Activated CD4-positive, alpha-beta memory T cell treated with anti-CD3 and anti-CD28 coated beads for 36 hours (primary cell): ENCODE results near the gene KCNQ2. TPM values are rescaled to one million over a fixed set of nuclear protein-coding genes. Genes with fewer than 3 reads are reported as not detected.

Experiments
- CTCF ChIA-PET: fragments of 350-600 bp; sonication (Branson Sonifier 250); formaldehyde crosslinking; loops from one replicate; lab custom pipeline; 2021; ENCODE audit warnings: antibody characterized with exemption, inconsistent platforms; lab: Charles Lee
- POLR2A ChIA-PET: fragments of 350-600 bp; sonication (Branson Sonifier 250); formaldehyde crosslinking; loops from one replicate; lab custom pipeline; 2021; ENCODE audit warnings: antibody characterized with exemption; lab: Charles Lee
- DNase-seq: peaks from one replicate; pipeline ENCODE4 v3.0.0-alpha.2; 2020
- H3K27ac Mint-ChIP-seq: one replicate; pipeline ENCODE4 v1.8.0; 2021; ENCODE audit warnings: mixed read lengths
- H3K27me3 Mint-ChIP-seq: one replicate; pipeline ENCODE4 v1.8.0; 2021; ENCODE audit warnings: mixed read lengths
- H3K36me3 Mint-ChIP-seq: one replicate; pipeline ENCODE4 v1.8.0; 2021; ENCODE audit warnings: mixed read lengths
- H3K4me1 Mint-ChIP-seq: one replicate; pipeline ENCODE4 v1.8.0; 2021; ENCODE audit warnings: low read depth, mixed read lengths
- H3K4me3 Mint-ChIP-seq: one replicate; pipeline ENCODE4 v1.8.0; 2021; ENCODE audit warnings: mild to moderate bottlenecking, mixed read lengths
- H3K9me3 Mint-ChIP-seq: one replicate; pipeline ENCODE4 v1.8.0; 2021; ENCODE audit warnings: mixed read lengths
- intact Hi-C: fragments of 100-400 bp; cut with micrococcal nuclease; formaldehyde crosslinking; loops from one replicate; pipeline ENCODE4 v1.15.1; 2023
- total RNA-seq, 2 experiments: library from RNA; stranded (reverse); gene quantifications; one replicate each; pipeline ENCODE4 v1.2.3, GENCODE V29; 2021

Gene KCNQ2
- total RNA-seq, 2 experiments from 2014 or later, result not detected

DNA sequence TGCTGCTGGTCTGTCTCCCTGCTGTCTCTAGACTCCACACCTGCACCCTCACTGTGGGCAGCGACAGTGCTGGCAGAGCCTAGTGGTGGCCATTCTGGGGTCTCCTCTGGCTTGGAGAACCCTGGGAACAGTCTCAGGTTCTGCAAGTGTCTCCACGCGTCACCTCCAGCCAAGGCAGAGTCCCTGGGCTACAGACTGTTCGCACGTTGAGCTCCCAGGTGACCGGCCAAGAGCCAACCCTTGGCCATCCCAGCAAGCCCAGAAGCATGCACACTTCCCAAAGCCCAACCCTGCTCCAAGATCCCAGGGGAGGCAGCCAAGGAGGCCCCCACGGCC, 21.6 kb upstream of the KCNQ2 start:
- peaks cover 16% of the 10 kb centered on the region for H3K27me3 Mint-ChIP-seq
- CTCF ChIA-PET, result interaction anchor here (0.6 to 1.2 kb wide), 3 partner anchors 34 to 270 kb away, joined by 3 to 4 read pairs (median 3); no protein-coding TSS in a partner anchor
- no peaks in the 10 kb centered on the region for H3K36me3 Mint-ChIP-seq

DNA sequence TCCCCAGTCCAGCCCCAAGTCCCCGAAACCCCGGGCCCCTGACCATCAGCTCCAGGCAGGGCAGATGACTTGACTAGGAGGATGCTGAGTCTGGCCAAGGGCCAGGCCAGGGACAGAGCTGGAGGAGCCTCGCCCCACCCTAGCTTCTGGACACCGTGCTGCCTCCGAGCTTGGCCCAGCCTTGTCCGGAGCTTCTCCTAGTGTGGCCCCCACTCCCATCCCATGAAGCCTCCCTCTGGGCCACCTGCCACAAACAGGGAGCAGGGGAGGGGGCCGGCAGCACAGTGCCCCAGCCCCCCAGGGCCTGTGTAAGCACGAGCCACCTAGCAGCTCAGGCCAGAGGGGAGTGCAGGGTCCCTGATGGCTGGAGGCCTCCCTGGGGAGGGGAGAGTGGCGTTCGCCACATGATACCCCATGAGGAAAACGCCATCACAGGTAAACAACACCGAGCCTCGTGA, 21.1 kb upstream of the KCNQ2 start:
- CTCF ChIA-PET, result interaction anchor here (1.2 kb wide), 2 partner anchors 34 to 52 kb away, joined by 3 to 4 read pairs; no protein-coding TSS in a partner anchor

More for the DNA sequence above, 21.6 kb upstream of the KCNQ2 start:
- DNase-seq, result no peak
- POLR2A ChIA-PET, result no interaction called here
- no peaks in the 10 kb centered on the region for H3K9me3 Mint-ChIP-seq
- no peaks in the 10 kb centered on the region for H3K4me1 Mint-ChIP-seq
- no peak overlapping the region for H3K4me3 Mint-ChIP-seq
- H3K27ac Mint-ChIP-seq, result no peak overlapping the region
- intact Hi-C loops, result no loop called here

DNA sequence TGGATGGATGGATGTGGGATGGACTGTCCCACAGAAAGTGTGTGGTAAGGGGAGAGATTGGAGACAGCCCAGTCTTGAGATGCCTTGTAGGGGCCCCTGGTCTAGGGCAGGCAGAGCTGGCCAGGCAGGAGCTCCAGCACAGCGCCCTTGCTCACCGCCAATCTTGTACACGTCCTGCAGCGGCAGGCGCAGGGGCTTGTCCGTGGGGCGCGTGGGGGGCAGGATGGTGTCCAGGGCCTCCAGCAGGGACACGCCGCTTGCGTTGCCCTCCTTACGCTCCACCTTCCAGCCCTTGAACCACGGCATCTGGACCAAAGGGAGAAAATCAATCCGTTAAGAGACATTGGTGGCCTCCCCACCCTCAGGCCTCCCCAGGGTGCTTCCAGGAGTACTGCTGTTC, 20.5 kb upstream of the KCNQ2 start:
- intact Hi-C loops, result no loop called here
- DNase-seq, result no peak
- CTCF ChIA-PET, result no interaction called here
- Mint-ChIP-seq H3K4me1 (no peaks in the 10 kb centered on the region), H3K4me3 (no peak overlapping the region), H3K9me3 (no peaks in the 10 kb centered on the region), H3K27ac (no peak overlapping the region), H3K36me3 (no peaks in the 10 kb centered on the region), H3K27me3 (peaks cover 16% of the 10 kb centered on the region)
- POLR2A ChIA-PET, result no interaction called here

More for the DNA sequence above, 21.1 kb upstream of the KCNQ2 start:
- Mint-ChIP-seq H3K4me1 (no peaks in the 10 kb centered on the region), H3K9me3 (no peaks in the 10 kb centered on the region), H3K4me3 (no peak overlapping the region), H3K27ac (no peak overlapping the region), H3K36me3 (no peaks in the 10 kb centered on the region), H3K27me3 (peaks cover 18% of the 10 kb centered on the region)
- DNase-seq, result no peak
- POLR2A ChIA-PET, result no interaction called here
- intact Hi-C loops, result no loop called here

DNA sequence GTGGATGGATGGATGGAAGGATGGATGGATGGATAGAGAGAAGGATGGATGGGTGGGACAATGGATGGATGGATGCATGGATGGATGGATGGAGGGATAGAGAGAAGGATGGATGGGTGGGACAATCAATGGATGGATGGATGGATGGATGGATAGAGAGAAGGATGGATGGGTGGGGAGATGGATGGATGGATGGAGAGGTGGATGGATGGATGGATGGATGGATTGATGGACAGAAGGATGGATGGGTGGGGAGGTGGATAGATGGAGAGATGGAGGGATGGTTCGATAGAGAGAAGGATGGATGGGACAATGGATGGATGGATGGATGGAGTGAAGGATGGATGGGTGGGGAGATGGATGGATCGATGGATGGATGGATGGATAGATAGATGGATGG, 20.1 kb upstream of the KCNQ2 start:
- H3K27me3 Mint-ChIP-seq, result peaks cover 12% of the 10 kb centered on the region
- H3K4me1 Mint-ChIP-seq, result no peaks in the 10 kb centered on the region
- POLR2A ChIA-PET, result no interaction called here

DNA sequence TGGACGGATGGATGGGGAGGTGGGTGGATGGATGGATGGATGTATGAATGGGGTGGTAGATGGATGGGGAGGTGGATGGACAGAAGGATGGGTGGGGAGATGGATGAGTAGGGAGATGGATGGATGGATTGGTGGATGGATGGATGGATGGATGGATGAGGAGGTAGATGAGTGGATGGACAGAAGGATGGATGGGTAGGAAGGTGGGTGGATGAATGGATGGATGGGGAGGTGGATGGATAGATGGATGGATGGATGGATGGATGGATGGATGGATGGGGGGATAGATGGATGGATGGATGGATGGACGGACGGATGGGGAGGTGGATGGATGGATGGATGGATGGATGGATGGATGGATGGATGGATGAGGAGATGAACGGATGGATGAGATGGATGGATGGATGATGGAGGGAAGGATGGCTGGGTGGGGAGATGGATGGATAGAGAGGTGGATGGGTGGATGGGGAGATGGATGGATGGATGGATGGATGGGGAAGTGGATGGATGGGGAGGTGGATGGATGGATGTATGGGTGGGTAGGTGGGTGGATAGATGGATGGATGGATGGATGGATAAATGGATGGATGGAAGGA, 19.3 kb upstream of the KCNQ2 start:
- no peak overlapping the region for H3K4me3 Mint-ChIP-seq
- ChIA-PET CTCF (no interaction called here), POLR2A (no interaction called here)
- H3K27ac Mint-ChIP-seq, result no peak overlapping the region
- H3K36me3 Mint-ChIP-seq, result no peaks in the 10 kb centered on the region
- DNase-seq, result no peak
- intact Hi-C loops, result no loop called here
- no peaks in the 10 kb centered on the region for H3K4me1 Mint-ChIP-seq
- no peaks in the 10 kb centered on the region for H3K9me3 Mint-ChIP-seq
- H3K27me3 Mint-ChIP-seq, result peaks cover 11% of the 10 kb centered on the region

More for the DNA sequence above, 20.1 kb upstream of the KCNQ2 start:
- Mint-ChIP-seq H3K4me3 (no peak overlapping the region), H3K36me3 (no peaks in the 10 kb centered on the region), H3K27ac (no peak overlapping the region), H3K9me3 (no peaks in the 10 kb centered on the region)
- CTCF ChIA-PET, result no interaction called here
- intact Hi-C loops, result no loop called here
- no peak for DNase-seq

DNA sequence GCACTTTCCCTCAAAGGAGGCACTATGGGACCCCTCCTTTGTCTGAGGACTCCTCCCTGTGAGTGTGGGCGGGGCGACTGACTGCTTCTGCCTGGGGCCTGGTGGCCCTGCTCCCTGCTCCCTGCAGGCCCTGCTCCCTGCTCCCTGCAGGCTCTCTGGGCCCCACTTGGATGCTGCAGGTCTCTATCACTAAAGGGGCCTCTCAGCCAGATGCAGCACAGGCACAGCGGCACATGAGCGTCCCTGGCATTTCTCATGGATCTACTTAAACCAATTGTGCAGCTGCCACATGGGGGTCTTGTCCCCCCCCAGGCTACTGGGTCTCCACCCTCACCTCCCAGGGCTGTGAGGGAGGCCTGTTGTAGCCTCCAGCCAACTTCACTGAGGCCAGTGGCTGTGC, 18.6 kb upstream of the KCNQ2 start:
- H3K27me3 Mint-ChIP-seq, result peaks cover 13% of the 10 kb centered on the region
- no peak for DNase-seq
- H3K9me3 Mint-ChIP-seq, result no peaks in the 10 kb centered on the region
- H3K27ac Mint-ChIP-seq, result no peak overlapping the region
- ChIA-PET POLR2A (no interaction called here), CTCF (no interaction called here)
- no peaks in the 10 kb centered on the region for H3K4me1 Mint-ChIP-seq
- H3K4me3 Mint-ChIP-seq, result no peak overlapping the region
- no peaks in the 10 kb centered on the region for H3K36me3 Mint-ChIP-seq
- intact Hi-C loops, result no loop called here

DNA sequence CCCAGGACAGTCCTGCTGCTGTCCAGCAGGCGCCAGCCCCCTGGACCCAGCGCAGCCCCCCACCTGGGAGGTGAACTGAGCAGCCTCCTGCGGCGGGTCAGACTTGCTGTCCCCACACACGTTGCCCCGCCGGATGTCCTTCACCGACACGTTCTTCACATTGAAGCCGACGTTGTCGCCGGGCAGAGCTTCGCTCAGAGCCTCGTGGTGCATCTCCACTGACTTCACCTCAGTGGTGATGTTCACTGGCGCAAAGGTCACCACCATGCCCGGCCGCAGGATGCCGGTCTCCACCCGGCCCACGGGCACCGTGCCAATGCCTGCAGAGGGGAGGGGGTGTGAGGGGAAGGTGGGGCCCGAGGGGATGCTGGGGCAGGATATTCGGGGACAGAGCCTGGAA, 18.0 kb upstream of the KCNQ2 start:
- Mint-ChIP-seq H3K9me3 (no peaks in the 10 kb centered on the region), H3K36me3 (no peaks in the 10 kb centered on the region), H3K27me3 (peaks cover 13% of the 10 kb centered on the region), H3K4me3 (no peak overlapping the region), H3K4me1 (no peaks in the 10 kb centered on the region), H3K27ac (no peak overlapping the region)
- intact Hi-C loops, result no loop called here
- no peak for DNase-seq
- ChIA-PET CTCF (no interaction called here), POLR2A (no interaction called here)

DNA sequence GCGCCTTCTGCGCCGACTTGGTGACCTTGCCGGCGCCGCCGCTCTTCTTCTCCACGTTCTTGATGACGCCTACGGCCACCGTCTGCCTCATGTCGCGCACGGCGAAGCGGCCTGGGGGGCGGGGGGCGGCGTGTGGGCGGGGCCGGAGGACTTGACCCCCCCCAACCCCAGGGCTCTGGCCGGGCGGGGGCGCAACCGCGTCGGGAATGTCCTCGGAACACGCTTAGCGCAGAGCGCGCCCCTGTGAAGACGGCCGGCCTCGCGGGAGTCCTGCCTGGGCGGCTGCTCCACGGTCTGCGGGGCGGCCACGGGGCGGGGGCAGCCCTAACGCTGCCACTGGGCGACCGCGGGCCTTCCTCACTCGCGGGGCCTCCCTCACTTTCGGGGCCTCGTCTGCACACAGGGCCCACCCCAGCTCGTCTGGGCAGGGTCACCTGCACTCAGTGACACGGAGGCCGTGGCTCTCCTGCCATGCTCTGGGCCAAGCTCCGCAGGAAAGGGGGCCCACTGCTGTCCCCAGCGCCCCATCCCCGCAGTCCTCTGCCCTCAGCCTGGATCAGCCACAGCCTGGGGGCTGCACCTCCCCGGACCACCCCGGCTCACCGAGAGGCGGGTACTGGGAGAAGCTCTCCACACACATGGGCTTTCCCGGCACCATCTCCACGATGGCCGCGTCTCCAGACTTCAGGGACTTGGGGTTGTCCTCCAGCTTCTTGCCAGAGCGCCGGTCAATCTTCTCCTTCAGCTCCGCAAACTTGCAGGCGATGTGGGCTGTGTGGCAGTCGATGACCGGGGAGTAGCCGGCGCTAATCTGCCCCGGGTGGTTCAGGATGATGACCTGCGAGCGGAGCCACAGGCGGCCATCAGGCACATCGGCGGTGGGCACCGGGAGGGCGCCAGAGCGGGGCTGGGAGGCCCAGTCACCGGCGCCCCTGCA, 16.1 kb upstream of the KCNQ2 start:
- no peaks in the 10 kb centered on the region for H3K4me1 Mint-ChIP-seq
- intact Hi-C loops, result no loop called here
- no peak overlapping the region for H3K4me3 Mint-ChIP-seq
- no peak overlapping the region for H3K27ac Mint-ChIP-seq
- no peak for DNase-seq
- ChIA-PET POLR2A (no interaction called here), CTCF (no interaction called here)
- no peaks in the 10 kb centered on the region for H3K9me3 Mint-ChIP-seq
- H3K27me3 Mint-ChIP-seq, result peaks cover 17% of the 10 kb centered on the region
- H3K36me3 Mint-ChIP-seq, result no peaks in the 10 kb centered on the region

DNA sequence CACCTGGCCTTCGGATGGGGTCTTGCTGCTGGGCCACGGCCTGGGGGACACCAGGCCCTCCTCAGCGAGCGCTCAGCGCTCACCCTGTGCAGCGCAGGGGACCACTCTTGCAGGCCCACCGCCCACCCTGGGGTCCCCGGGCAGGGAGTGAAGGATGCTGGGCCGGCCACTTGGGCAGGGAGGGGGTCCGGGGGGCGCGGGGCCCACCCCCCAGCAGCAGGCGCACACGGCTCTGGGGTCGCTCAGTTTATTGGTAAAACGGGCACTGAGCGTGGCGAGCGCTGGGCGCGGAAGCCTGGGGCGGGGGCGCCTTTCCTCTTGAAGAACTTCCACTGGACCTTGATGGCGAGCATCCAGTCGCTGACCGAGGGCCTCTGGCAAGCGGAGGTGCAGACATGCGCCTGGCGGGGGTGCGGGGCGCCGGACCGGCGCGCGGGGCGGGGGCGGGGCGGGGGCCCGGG, 15.4 kb upstream of the KCNQ2 start:
- H3K9me3 Mint-ChIP-seq, result no peaks in the 10 kb centered on the region
- H3K27ac Mint-ChIP-seq, result no peak overlapping the region
- no peak overlapping the region for H3K4me3 Mint-ChIP-seq
- H3K27me3 Mint-ChIP-seq, result peaks cover 22% of the 10 kb centered on the region
- H3K4me1 Mint-ChIP-seq, result peaks cover 1% of the 10 kb centered on the region
- DNase-seq, result no peak
- ChIA-PET CTCF (no interaction called here), POLR2A (no interaction called here)
- H3K36me3 Mint-ChIP-seq, result no peaks in the 10 kb centered on the region
- intact Hi-C loops, result no loop called here

DNA sequence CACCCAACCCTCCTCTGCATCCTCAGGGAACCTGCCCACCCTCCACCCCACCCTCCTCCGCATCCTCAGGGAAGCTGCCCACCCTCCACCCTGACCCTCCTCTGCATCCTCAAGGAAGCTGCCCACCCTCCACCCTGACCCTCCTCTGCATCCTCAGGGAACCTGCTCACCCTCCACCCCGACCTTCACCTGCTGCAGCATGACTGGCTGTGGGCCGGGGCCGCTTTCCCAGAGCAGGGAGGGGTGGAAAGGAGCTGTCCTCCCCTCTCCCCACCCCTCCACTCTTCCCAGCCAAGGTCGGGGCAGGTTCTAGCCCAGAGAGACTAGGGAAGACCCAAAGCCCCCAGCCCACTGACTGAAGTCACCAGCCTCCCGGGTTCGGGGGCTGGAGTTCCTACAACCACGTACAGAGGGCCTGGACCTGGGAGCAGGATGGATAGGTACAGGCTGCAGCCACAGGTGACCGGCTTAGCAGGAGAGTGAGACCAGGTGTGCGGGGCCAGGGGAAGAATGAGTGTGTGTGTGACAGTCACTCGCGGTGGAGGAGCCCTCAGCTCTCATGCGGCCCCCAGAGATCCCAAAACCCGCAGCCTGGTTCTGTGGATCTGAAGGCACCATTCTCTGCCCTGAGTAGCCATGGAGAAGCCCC, 14.8 kb upstream of the KCNQ2 start:
- no peak for DNase-seq
- CTCF ChIA-PET, result interaction anchor here (1.0 kb wide), 1 partner anchor 10 kb away, joined by 4 read pairs; no protein-coding TSS in a partner anchor
- no peak overlapping the region for H3K27ac Mint-ChIP-seq
- intact Hi-C loops, result no loop called here
- peaks cover 27% of the 10 kb centered on the region for H3K27me3 Mint-ChIP-seq
- no peak overlapping the region for H3K4me3 Mint-ChIP-seq
- H3K36me3 Mint-ChIP-seq, result no peaks in the 10 kb centered on the region
- POLR2A ChIA-PET, result no interaction called here
- peaks cover 1% of the 10 kb centered on the region for H3K4me1 Mint-ChIP-seq
- no peaks in the 10 kb centered on the region for H3K9me3 Mint-ChIP-seq

DNA sequence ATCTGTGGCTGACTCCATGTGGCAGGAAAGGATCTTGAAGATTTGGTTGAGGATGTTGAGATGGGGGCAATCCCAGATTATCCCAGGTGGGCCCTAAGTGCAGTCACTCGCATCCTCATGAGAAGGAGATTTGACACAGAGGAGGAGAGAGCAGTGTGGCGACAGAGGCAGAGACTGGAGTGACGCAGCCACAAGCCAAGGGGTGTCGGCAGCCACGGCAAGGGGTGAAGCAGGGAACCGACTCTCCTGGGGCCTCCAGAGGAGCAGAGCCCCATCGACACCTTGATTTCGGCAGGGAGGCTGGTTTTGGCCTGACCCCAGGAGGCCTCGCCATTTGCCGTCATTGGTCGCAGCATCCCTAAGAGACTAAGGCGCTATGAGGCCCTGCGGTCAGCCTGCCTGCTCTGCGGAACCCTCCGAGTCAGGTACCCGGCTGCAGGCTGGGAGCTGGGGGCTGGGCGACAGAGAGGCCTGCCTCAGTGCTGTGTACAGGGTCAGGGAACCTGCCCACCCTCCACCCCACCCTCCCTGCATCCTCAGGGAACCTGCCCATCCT, 13.9 kb upstream of the KCNQ2 start:
- DNase-seq, result no peak
- intact Hi-C loops, result no loop called here
- Mint-ChIP-seq H3K27ac (no peak overlapping the region), H3K4me1 (peaks cover 1% of the 10 kb centered on the region), H3K4me3 (no peak overlapping the region), H3K27me3 (peaks cover 27% of the 10 kb centered on the region), H3K36me3 (no peaks in the 10 kb centered on the region), H3K9me3 (no peaks in the 10 kb centered on the region)
- CTCF ChIA-PET, result interaction anchor here (1.0 kb wide), 1 partner anchor 10 kb away, joined by 4 read pairs; no protein-coding TSS in a partner anchor
- POLR2A ChIA-PET, result no interaction called here
